ENCODE results near the gene AVL9. TPM values are rescaled to one million over a fixed set of nuclear protein-coding genes. Genes with fewer than 3 reads are reported as not detected.
"Not testable (repeated sequence)": the region's sequence is repeated elsewhere in the genome, so short reads cannot be mapped to it uniquely, and the experiment has no call there.

AVL9 gene
- polyA plus RNA-seq, 3 donors = 27.2 to 33.1 (median 29.8) TPM

- DNase-seq (ENCODE audit: extremely low read depth in 1 of 11, low read depth in 9 of 11, low spot score in 4 of 11) = no peak
Observed at GRCh38 chr7:32573110-32573687, 77.9 kb downstream of the AVL9 start.

GRCh38 chr7:32574626-32575025 is 79.3 kb downstream of the AVL9 start:
- DNase-seq (ENCODE audit: extremely low read depth in 1 of 11, low read depth in 9 of 11, low spot score in 4 of 11) = no peak

GRCh38 chr7:32577421-32577820 is 82.1 kb downstream of the AVL9 start:
- DNase-seq (ENCODE audit: extremely low read depth in 1 of 11, low read depth in 9 of 11, low spot score in 4 of 11) = no peak

- DNase-seq (ENCODE audit: extremely low read depth in 1 of 11, low read depth in 9 of 11, low spot score in 4 of 11) = no peak
Observed at GRCh38 chr7:32579776-32580175, 84.5 kb downstream of the AVL9 start.

- no peak for DNase-seq (ENCODE audit: extremely low read depth in 1 of 11, low read depth in 9 of 11, low spot score in 4 of 11)
Observed at GRCh38 chr7:32580646-32581045, 85.4 kb downstream of the AVL9 start.

GRCh38 chr7:32582036-32582435 is 86.7 kb downstream of the AVL9 start:
- DNase-seq (ENCODE audit: extremely low read depth in 1 of 11, low read depth in 9 of 11, low spot score in 4 of 11) = no peak

GRCh38 chr7:32583791-32584190 is 88.5 kb downstream of the AVL9 start:
- no peak for DNase-seq (ENCODE audit: extremely low read depth in 1 of 11, low read depth in 9 of 11, low spot score in 4 of 11)

DNA sequence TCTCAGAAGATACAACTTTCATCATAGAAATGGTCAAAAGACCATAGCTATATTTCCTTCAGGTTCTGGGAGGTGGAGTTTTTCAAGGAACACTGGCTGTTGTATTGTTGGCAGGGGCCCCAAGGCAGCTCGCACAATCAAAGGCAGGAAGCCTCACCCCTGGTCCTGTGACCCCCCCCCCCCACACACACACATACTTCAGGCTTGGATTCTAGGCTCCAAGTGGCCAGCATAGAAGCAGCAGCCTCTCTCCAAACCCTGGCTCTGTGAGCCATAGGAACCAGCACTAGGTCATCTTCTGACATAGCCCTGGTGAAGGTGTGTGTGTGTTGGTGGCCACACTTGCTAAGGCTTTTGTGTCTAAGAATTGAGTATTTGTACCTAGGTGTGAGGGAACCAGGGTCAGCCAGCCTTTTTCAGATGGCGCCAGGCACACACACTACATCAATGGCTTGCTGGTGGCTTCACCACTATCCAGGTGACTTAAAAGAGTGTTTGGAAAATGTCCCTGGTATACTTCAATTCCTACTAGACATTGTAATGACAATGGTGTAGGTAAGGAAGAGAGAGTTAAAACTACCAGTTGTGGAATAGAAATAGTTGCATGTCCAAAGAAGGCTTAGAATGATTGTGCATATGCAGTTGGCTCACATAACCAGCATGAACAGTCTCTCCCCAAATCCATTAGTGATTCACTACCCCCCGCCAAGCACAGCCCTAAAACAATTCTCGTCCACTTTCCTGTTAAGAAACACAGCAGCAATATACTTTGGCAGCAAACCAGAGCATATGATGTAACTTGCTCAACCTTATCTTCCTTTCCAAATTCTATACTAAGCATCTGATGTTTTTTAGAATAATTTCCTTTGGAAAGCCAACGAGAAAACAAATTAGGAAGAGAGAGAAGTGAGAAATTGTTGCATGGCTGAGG is 91.3 kb downstream of the AVL9 start:
- peak in 2 of 11 donors; percentile 29 to 36 for DNase-seq (ENCODE audit: extremely low read depth in 1 of 11, low read depth in 9 of 11, low spot score in 4 of 11)

DNA sequence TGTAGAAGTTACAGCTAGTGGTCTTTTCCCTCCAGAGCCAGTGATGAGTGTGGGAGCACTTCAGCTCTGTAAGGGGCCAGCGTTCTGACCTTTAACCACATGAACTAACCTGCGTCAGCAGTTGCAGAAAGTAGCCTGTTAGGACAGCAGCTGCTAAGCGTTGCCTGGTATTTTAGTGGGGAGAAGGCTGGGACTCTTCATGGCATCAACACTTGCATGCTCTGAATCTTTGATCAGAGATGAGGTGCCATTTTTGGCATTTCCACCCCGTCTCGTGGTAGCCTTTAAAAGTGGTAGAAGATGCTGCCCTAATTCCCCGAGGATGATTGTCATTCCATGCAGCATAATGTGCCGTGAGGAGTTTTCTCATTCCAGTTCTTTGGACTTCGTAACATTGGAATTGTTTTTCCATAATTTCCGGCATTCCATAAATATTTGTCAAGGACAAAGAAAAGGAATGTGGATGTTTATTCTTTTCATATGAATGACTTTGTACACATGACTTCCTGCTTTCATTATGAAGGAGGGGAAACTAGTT is 92.2 kb downstream of the AVL9 start:
- DNase-seq (ENCODE audit: extremely low read depth in 1 of 11, low read depth in 9 of 11, low spot score in 4 of 11) = no peak

GRCh38 chr7:32588657-32589056 is 93.4 kb downstream of the AVL9 start:
- DNase-seq (ENCODE audit: extremely low read depth in 1 of 11, low read depth in 9 of 11, low spot score in 4 of 11) = no peak

DNA sequence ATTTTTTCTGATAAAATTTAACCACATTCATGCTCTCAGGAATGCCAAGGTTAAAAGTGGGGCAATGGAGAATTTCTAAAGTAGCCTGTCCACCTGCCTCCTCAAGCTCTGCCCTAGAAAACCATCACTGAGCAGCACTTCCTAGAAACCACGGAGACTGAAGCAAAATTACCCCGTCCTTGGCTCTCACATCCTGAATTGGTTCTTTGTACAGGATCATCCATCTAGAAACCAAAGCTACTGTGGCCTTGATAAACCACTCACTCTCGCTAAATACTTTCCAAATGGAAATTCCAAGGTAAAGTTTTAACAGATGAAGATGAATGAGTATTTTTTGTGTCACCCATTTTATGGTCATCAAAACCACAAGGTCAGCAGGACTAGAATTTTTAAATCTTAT is 96.6 kb downstream of the AVL9 start:
- DNase-seq (ENCODE audit: extremely low read depth in 1 of 11, low read depth in 9 of 11, low spot score in 4 of 11) = no peak

DNA sequence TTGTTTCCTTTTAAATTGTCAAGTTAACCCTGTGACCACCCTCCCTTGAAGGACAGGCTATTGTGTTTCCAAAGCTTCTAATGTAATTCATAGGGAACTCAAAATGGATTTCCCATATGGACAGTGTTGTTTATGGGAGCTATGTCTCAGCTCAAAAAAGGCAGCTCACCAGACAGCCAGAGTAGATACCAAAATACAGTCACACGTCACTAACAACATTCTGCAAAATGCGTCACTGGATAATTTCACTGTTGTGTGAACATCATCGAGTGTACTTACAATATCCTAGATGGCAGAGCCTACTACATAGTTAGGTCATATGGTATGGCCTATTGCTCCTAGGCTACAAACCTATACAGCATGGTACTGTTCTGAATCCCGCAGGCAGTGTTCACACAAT is 97.4 kb downstream of the AVL9 start:
- no peak for DNase-seq (ENCODE audit: extremely low read depth in 1 of 11, low read depth in 9 of 11, low spot score in 4 of 11)

GRCh38 chr7:32594965-32595490 is 99.7 kb downstream of the AVL9 start:
- DNase-seq (ENCODE audit: extremely low read depth in 1 of 11, low read depth in 9 of 11, low spot score in 4 of 11) = no peak

GRCh38 chr7:32601196-32601595 is 105.9 kb downstream of the AVL9 start:
- not testable (repeated sequence) for DNase-seq (ENCODE audit: extremely low read depth in 1 of 11, low read depth in 9 of 11, low spot score in 4 of 11)

- no peak for DNase-seq (ENCODE audit: extremely low read depth in 1 of 11, low read depth in 9 of 11, low spot score in 4 of 11)
Observed at GRCh38 chr7:32602470-32602869, 107.2 kb downstream of the AVL9 start.

- DNase-seq (ENCODE audit: extremely low read depth in 1 of 11, low read depth in 9 of 11, low spot score in 4 of 11) = not testable (repeated sequence)
Observed at GRCh38 chr7:32603492-32603891, 108.2 kb downstream of the AVL9 start.

GRCh38 chr7:32604047-32604446 is 108.8 kb downstream of the AVL9 start:
- DNase-seq (ENCODE audit: extremely low read depth in 1 of 11, low read depth in 9 of 11, low spot score in 4 of 11) = not testable (repeated sequence)

DNA sequence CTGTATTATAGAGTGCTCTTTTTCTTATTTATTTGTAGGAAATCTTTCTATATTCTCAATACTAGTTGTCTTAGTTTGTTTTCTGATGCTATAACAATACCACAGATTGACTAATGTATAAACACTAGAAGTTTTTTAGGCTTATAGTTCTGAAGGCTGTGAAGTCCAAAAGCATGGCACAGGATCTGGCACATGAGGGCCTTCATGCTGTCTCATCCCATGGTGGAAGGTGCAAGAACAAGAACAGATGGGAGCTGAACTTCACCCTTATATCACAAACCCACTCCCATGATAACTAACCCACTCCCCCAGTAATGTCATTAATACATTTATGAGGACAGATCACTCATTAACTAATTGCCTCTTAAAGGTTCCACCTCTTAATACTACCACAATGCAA is 109.7 kb downstream of the AVL9 start:
- DNase-seq (ENCODE audit: extremely low read depth in 1 of 11, low read depth in 9 of 11, low spot score in 4 of 11) = no peak

GRCh38 chr7:32609463-32609862 is 114.2 kb downstream of the AVL9 start:
- DNase-seq (ENCODE audit: extremely low read depth in 1 of 11, low read depth in 9 of 11, low spot score in 4 of 11) = no peak
